MM.1S (cell line): ENCODE measurements around the gene NSL1.

Source experiments
- CTCF ChIP-seq: fragments of 300-600 bp; sonication (generic); IDR thresholded peaks from 2 replicates; pipeline ENCODE4 v1.5.1; 2016; ENCODE audit warnings: antibody characterized with exemption, low read length, mixed read lengths
- EZH2 ChIP-seq: fragments of 300-600 bp; sonication (generic); optimal IDR thresholded peaks from 2 replicates; pipeline ENCODE3; 2017; ENCODE audit warnings: low read depth, mild to moderate bottlenecking, antibody characterized with exemption, low read length, mixed read lengths

GRCh38 chr1:212805767-212806166, 14.2 kb upstream of the NSL1 start:
- TF ChIP-seq CTCF = no peak
- TF ChIP-seq EZH2 = no peak
